Measurements from ENCODE around the gene CRHBP. TPM values are rescaled to one million over a fixed set of nuclear protein-coding genes. Genes with fewer than 3 reads are reported as not detected.

CRHBP gene
- total and polyA plus RNA-seq, 9 of the 15 experiments (the other 6 are each of a cell fraction or from before 2014, with no cell fraction given), result not detected

DNA sequence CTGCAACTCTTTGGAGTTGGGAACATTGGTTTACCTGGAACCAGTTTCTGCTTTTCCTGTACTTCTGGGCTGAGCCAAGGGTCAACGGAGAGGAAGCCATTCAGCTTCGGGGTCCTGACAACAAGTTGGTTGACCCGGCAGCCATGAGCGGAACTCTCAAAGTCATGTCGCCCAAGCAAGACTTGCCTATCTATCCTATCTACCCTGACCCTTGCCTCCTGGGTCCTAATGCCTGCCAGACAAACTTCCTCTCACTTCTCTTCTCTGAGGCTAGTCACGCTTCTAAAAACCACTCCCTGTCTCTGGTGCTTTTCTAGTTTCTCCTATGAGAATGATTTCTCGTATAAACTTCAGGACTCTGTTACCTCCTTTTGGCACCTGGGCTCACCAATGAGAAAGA is 44.7 kb upstream of the CRHBP start:
- H3K27me3 ChIP-seq (ENCODE audit: control insufficient read depth in 2 of 2, insufficient read depth in 2 of 2, low read length in 2 of 2), result no peaks in the 10 kb centered on the region
- CTCF ChIA-PET (ENCODE audit: low intra/inter-chr PET ratio), result no interaction called here
- H3K4me1 ChIP-seq (replicated peaks in 1 of 2; ENCODE audit: control insufficient read depth in 2 of 2, insufficient read depth in 2 of 2, low read length in 2 of 2), result no peaks in the 10 kb centered on the region; a peak in 2 of 5 replicates
- H3K4me2 ChIP-seq (ENCODE audit: insufficient read depth, low read length), result peak overlapping the region; percentile 39; the same call in 1 of the 2 replicates
- DNase-seq (ENCODE audit: extremely low read depth in 1 of 4, low spot score in 3 of 4) (peak in 2 of 4 experiments; percentile 1 to 11), ATAC-seq (no peak), FAIRE-seq (no peak)
- WGBS (ENCODE audit: insufficient coverage, low coverage, missing lambda C conversion rate), result 16% methylated on average over 7 of the region's 7 CpGs
- no peaks in the 10 kb centered on the region for H3K9me1 ChIP-seq (ENCODE audit: control insufficient read depth, insufficient read depth, low read length)
- TF ChIP-seq SLC30A9 (CRISPR knock-in tag; IDR thresholded peaks at IDR 0.05), result no peak
- TF ChIP-seq, protein P1, sequence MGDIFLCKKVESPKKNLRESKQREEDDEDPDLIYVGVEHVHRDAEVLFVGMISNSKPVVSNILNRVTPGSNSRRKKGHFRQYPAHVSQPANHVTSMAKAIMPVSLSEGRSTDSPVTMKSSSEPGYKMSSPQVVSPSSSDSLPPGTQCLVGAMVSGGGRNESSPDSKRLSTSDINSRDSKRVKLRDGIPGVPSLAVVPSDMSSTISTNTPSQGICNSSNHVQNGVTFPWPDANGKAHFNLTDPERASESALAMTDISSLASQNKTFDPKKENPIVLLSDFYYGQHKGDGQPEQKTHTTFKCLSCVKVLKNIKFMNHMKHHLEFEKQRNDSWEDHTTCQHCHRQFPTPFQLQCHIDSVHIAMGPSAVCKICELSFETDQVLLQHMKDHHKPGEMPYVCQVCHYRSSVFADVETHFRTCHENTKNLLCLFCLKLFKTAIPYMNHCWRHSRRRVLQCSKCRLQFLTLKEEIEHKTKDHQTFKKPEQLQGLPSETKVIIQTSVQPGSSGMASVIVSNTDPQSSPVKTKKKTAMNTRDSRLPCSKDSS (IDR thresholded peaks at IDR 0.05; ENCODE audit: low read depth, partially characterized antibody), result no peak
- TF ChIP-seq, protein P2, sequence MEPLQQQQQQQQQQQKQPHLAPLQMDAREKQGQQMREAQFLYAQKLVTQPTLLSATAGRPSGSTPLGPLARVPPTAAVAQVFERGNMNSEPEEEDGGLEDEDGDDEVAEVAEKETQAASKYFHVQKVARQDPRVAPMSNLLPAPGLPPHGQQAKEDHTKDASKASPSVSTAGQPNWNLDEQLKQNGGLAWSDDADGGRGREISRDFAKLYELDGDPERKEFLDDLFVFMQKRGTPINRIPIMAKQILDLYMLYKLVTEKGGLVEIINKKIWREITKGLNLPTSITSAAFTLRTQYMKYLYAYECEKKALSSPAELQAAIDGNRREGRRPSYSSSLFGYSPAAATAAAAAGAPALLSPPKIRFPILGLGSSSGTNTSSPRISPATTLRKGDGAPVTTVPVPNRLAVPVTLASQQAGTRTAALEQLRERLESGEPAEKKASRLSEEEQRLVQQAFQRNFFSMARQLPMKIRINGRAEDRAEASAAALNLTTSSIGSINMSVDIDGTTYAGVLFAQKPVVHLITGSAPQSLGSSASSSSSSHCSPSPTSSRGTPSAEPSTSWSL (CRISPR knock-in tag; IDR thresholded peaks at IDR 0.05; ENCODE audit: borderline replicate concordance), result no peak
- no peak for TF ChIP-seq MBD2 (IDR thresholded peaks at IDR 0.05; ENCODE audit: borderline replicate concordance, low read depth)
- no peak for TF ChIP-seq RFX1 (IDR thresholded peaks at IDR 0.05)
- TF ChIP-seq GABPB1 (CRISPR knock-in tag; IDR thresholded peaks at IDR 0.05), result no peak
- TF ChIP-seq YY1 (IDR thresholded peaks at IDR 0.05; ENCODE audit: borderline replicate concordance in 1 of 3, control insufficient read depth in 1 of 3, extremely low read depth in 1 of 3, insufficient read depth in 3 of 3, insufficient read length in 1 of 3, insufficient replicate concordance in 2 of 3, low read depth in 1 of 3, low read length in 2 of 3), result peak in 1 of 3 experiments; percentile 18
- no peak for TF ChIP-seq CBFA2T2 (conservative IDR thresholded peaks at IDR 0.05)
- 0 out of 2 replicates have a peak, but pooled peaks have one; percentile 41 for TF ChIP-seq CC2D1A (IDR thresholded peaks at IDR 0.05)
- TF ChIP-seq EHMT2 (IDR thresholded peaks at IDR 0.05), result peak; percentile 84
- no peak for TF ChIP-seq RNF2 (IDR thresholded peaks at IDR 0.05)
- TF ChIP-seq, protein P3, sequence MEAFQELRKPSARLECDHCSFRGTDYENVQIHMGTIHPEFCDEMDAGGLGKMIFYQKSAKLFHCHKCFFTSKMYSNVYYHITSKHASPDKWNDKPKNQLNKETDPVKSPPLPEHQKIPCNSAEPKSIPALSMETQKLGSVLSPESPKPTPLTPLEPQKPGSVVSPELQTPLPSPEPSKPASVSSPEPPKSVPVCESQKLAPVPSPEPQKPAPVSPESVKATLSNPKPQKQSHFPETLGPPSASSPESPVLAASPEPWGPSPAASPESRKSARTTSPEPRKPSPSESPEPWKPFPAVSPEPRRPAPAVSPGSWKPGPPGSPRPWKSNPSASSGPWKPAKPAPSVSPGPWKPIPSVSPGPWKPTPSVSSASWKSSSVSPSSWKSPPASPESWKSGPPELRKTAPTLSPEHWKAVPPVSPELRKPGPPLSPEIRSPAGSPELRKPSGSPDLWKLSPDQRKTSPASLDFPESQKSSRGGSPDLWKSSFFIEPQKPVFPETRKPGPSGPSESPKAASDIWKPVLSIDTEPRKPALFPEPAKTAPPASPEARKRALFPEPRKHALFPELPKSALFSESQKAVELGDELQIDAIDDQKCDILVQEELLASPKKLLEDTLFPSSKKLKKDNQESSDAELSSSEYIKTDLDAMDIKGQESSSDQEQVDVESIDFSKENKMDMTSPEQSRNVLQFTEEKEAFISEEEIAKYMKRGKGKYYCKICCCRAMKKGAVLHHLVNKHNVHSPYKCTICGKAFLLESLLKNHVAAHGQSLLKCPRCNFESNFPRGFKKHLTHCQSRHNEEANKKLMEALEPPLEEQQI (IDR thresholded peaks at IDR 0.05), result peak; percentile 59; the same call in 1 of the 2 replicates
- 0 out of 2 replicates have a peak, but pooled peaks have one; percentile 26 for TF ChIP-seq ETV1 (tag; conservative IDR thresholded peaks at IDR 0.05; ENCODE audit: low read depth)
- in situ Hi-C loops (cut with MboI) (no loop called here), intact Hi-C loops (cut with micrococcal nuclease) (no loop called here)
- H3K4me3 ChIP-seq, result no peak overlapping the region
- peak overlapping the region; percentile 83 for H2AFZ ChIP-seq (ENCODE audit: low read depth, low read length)
- no peaks in the 10 kb centered on the region for H4K20me1 ChIP-seq (replicated peaks; ENCODE audit: control insufficient read depth, insufficient read depth, low read length)
- BruUV-seq (replicated peaks), result no TSS peak
- H3K9ac ChIP-seq (ENCODE audit: insufficient read depth in 1 of 2, low read depth in 2 of 2, low read length in 2 of 2), result no peak overlapping the region
- no peaks in the 10 kb centered on the region; the same call in 1 of the 2 replicates for H3K9me3 ChIP-seq (replicated peaks; ENCODE audit: control insufficient read depth, insufficient read depth, low read depth, low read length)
- POLR2A ChIA-PET, result no interaction called here
- H3K36me3 ChIP-seq (ENCODE audit: control insufficient read depth, insufficient read depth, low read length), result no peaks in the 10 kb centered on the region
- no peaks in the 10 kb centered on the region for H3K79me2 ChIP-seq (ENCODE audit: control insufficient read depth, insufficient read depth, low read length)
- H3K27ac ChIP-seq (ENCODE audit: extremely low read depth, low read depth, low read length), result no peak overlapping the region

Data from K562 (cell line).